ENCODE data around the gene KRT6B. TPM values are rescaled to one million over a fixed set of nuclear protein-coding genes. Genes with fewer than 3 reads are reported as not detected.

KRT6B gene
- total and polyA plus RNA-seq, 4 donors, result 0.18 TPM; not detected in 3

DNA sequence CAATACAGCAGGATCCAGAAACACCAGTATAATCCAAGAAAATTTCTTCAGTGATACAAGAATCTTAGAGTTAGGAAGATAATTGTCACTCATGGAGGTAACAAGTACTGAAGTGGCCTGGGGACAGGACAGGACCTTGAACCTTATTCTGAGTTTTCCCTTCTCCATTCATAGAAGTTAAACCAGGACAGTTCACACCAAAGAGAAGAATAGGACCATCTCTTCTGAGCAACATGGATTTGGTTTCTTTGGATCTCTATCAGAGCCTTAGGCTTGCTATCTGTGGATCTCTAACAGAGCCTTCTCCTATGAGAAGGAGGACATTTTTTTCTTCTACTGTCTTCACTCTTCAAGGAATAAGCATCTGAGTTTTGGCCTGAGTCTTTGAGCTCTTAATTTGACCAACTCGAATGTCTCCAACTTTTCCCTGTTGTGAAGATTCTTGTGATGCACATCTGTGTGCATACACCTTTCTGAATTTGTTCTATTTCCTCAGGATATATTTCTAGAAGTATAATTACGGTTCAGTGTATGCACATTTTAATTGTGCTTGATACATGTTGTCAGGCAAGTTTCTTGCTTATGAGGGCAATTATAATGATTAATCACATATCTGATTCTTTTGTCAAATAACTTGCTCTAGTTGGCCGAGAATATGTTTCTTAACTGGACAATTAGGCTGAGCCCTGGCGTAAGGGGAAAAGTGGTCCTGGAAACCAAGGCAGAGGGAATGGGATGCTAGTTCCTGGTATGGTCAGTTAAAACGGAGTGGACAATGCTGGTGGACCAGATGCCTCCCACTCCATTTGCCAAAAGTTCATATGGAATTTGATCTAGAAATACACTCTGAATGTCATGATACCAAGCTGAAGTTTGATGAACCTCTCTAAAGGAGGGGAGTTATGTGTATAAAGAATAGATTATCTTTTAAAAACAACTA lies 34.5 kb upstream of the KRT6B start:
- no peak for ATAC-seq (ENCODE audit: low FRiP score)
- intact Hi-C loops (cut with DNase I), result no loop called here
- Histone ChIP-seq H3K27me3 (ENCODE audit: control insufficient read depth in 1 of 2, insufficient read depth in 2 of 2, low read length in 1 of 2) (no peaks in the 10 kb centered on the region), H3K9me3 (ENCODE audit: control insufficient read depth, low read length) (no peaks in the 10 kb centered on the region), H3K4me3 (ENCODE audit: low read length in 2 of 2) (no peak overlapping the region), H3K36me3 (ENCODE audit: control insufficient read depth in 1 of 2, insufficient read depth in 2 of 2, low read length in 1 of 2) (no peaks in the 10 kb centered on the region), H3K27ac (ENCODE audit: low read depth in 1 of 2, low read length in 2 of 2) (no peak overlapping the region), H3K4me1 (ENCODE audit: control insufficient read depth in 1 of 2, insufficient read depth in 2 of 2, low read length in 2 of 2) (no peaks in the 10 kb centered on the region)
- no peak for DNase-seq
- 81 to 84% methylated on average over 5 of the region's 5 CpGs for WGBS, 2 donors

DNA sequence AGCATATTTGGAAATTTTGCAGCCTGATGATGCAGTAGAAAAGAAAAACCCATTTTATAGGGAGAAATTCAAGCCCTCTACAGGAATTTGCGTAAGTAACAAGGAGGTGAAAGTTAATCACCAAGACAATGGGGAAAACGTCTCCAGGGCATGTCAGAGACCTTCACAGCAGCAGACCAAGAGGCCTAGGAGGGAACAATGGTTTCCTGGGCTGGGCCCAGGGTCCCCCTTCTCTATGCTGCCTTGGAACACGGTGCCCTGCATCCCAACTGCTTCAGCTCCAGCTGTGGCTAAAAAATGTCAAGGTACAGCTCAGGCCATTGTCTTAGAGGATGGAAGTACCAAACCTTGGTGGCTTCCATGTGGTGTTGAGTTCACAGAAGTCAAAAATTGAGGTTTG lies 28.1 kb upstream of the KRT6B start:
- no peaks in the 10 kb centered on the region for H3K9me3 ChIP-seq (ENCODE audit: control insufficient read depth, low read length)
- H3K27ac ChIP-seq (ENCODE audit: low read depth in 1 of 2, low read length in 2 of 2), result no peak overlapping the region
- intact Hi-C loops (cut with DNase I), result no loop called here
- WGBS, 2 donors, result 56 to 61% methylated on average over 3 of the region's 3 CpGs
- no peaks in the 10 kb centered on the region for H3K4me1 ChIP-seq (ENCODE audit: control insufficient read depth in 1 of 2, insufficient read depth in 2 of 2, low read length in 2 of 2)
- DNase-seq (no peak), ATAC-seq (ENCODE audit: low FRiP score) (no peak)
- H3K4me3 ChIP-seq (ENCODE audit: low read length in 2 of 2), result no peak overlapping the region
- H3K27me3 ChIP-seq (ENCODE audit: control insufficient read depth in 1 of 2, insufficient read depth in 2 of 2, low read length in 1 of 2), result no peaks in the 10 kb centered on the region
- H3K36me3 ChIP-seq (ENCODE audit: control insufficient read depth in 1 of 2, insufficient read depth in 2 of 2, low read length in 1 of 2), result no peaks in the 10 kb centered on the region

DNA sequence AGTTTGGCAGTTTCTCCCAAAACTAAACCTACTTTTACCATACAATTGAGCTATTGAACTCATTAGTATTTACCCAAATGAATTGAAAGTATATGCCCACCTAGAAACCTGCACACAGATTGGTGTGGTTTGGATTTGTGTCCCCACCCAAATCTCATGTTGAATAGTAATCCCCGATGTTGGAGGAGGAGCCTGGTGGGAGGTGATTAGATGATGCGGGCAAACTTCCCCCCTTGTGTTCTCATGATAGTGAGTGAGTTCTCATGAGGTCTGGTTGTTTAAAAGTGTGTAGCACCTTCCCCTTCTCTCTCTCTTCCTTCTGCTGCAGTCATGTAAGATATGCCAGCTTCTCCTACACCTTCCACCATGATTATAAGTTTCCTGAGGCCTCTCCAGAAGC lies 25.7 kb upstream of the KRT6B start:
- H3K27me3 ChIP-seq (ENCODE audit: control insufficient read depth in 1 of 2, insufficient read depth in 2 of 2, low read length in 1 of 2), result no peaks in the 10 kb centered on the region
- intact Hi-C loops (cut with DNase I), result no loop called here
- H3K36me3 ChIP-seq (ENCODE audit: control insufficient read depth in 1 of 2, insufficient read depth in 2 of 2, low read length in 1 of 2), result no peaks in the 10 kb centered on the region
- H3K27ac ChIP-seq (ENCODE audit: low read depth in 1 of 2, low read length in 2 of 2), result no peak overlapping the region
- H3K4me1 ChIP-seq (ENCODE audit: control insufficient read depth in 1 of 2, insufficient read depth in 2 of 2, low read length in 2 of 2), result no peaks in the 10 kb centered on the region
- DNase-seq (no peak), ATAC-seq (ENCODE audit: low FRiP score) (no peak)
- 45 to 67% methylated on average over 2 of the region's 2 CpGs for WGBS, 2 donors
- no peaks in the 10 kb centered on the region for H3K9me3 ChIP-seq (ENCODE audit: control insufficient read depth, low read length)
- no peak overlapping the region for H3K4me3 ChIP-seq (ENCODE audit: low read length in 2 of 2)

DNA sequence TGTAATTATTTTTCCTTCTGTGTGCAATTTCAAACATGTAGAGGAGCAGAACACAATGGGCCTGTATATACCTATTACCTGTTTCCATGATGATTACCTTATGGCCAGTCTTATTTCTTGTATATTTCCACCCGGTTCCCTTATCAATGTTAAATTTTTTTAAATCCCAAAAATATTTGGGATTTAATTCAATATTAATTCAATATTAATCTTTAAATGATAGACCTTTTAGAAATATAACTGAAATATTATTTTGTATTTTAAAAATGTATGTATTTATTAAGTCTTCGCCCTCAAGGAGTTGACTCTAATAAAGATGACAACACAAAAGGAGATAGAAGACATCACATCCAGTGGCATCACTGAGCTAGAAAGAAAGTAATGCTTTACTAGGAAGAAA lies 22.3 kb upstream of the KRT6B start:
- H3K27me3 ChIP-seq (ENCODE audit: control insufficient read depth in 1 of 2, insufficient read depth in 2 of 2, low read length in 1 of 2), result no peaks in the 10 kb centered on the region
- no peak overlapping the region for H3K27ac ChIP-seq (ENCODE audit: low read depth in 1 of 2, low read length in 2 of 2)
- ATAC-seq (ENCODE audit: low FRiP score) (no peak), DNase-seq (no peak)
- 88% methylated on average over 2 of the region's 2 CpGs for WGBS, 2 donors
- H3K9me3 ChIP-seq (ENCODE audit: control insufficient read depth, low read length), result no peaks in the 10 kb centered on the region
- no peak overlapping the region for H3K4me3 ChIP-seq (ENCODE audit: low read length in 2 of 2)
- no peaks in the 10 kb centered on the region for H3K4me1 ChIP-seq (ENCODE audit: control insufficient read depth in 1 of 2, insufficient read depth in 2 of 2, low read length in 2 of 2)
- H3K36me3 ChIP-seq (ENCODE audit: control insufficient read depth in 1 of 2, insufficient read depth in 2 of 2, low read length in 1 of 2), result no peaks in the 10 kb centered on the region
- intact Hi-C loops (cut with DNase I), result no loop called here

DNA sequence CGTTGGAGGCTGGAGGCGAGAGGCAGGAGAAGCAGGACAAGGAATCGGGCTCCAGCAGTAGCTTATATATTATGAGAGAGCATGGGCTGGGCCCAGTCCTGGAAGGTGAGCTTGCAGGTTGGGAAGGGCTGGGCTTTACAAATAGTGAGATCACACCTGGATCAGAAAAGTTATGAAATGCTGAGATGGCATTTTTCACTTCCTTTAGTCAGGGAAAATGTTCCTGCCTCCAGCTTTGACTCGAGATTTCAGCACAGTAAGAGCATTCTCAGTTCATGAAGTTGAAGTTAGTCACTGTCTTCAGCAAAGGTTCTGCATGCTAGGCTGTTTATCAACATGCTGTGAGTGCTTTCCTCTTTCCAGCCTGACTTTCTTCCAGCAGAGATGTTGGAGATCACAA lies 21.8 kb upstream of the KRT6B start, which contains the start of gene KRT6C:
Gene KRT6C, minus strand, starts transcription at position 38 of the 400 bp plus-strand sequence. CDS start 68 bp downstream, outside the sequence.
- Histone ChIP-seq H3K27me3 (ENCODE audit: control insufficient read depth in 1 of 2, insufficient read depth in 2 of 2, low read length in 1 of 2) (no peaks in the 10 kb centered on the region), H3K4me1 (ENCODE audit: control insufficient read depth in 1 of 2, insufficient read depth in 2 of 2, low read length in 2 of 2) (no peaks in the 10 kb centered on the region), H3K4me3 (ENCODE audit: low read length in 2 of 2) (no peak within 1 kb of the TSS), H3K9me3 (ENCODE audit: control insufficient read depth, low read length) (no peaks in the 10 kb centered on the region), H3K27ac (ENCODE audit: low read depth in 1 of 2, low read length in 2 of 2) (no peak within 1 kb of the TSS), H3K36me3 (ENCODE audit: control insufficient read depth in 1 of 2, insufficient read depth in 2 of 2, low read length in 1 of 2) (no peaks in the 10 kb centered on the region)
- intact Hi-C loops (cut with DNase I), result no loop called here
- ATAC-seq (ENCODE audit: low FRiP score), result no peak
- no peak for DNase-seq
- WGBS, 2 donors, result 79 to 85% methylated on average over 4 of the region's 4 CpGs

DNA sequence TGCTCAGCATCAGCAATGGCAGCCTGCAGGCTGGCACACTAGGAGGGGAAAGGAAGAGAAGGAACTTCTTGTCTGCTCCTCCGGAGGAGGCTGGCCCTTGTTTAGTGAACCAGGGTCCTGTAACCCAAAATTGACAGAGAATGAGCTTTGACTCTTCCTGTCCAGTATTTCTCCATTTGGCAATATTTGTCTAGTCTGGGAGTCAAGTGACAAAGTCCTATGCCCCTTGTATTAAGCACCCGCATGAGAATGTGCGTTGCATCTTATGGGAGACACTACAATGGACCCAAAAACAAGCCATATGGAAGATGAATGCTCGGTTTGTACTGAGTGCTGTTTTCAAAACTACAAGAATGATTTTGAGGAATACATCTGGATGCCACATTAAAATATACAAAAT lies 17.9 kb upstream of the KRT6B start:
- H3K27ac ChIP-seq (ENCODE audit: low read depth in 1 of 2, low read length in 2 of 2), result no peak overlapping the region
- H3K4me3 ChIP-seq (ENCODE audit: low read length in 2 of 2), result no peak overlapping the region
- 66 to 82% methylated on average over 4 of the region's 4 CpGs for WGBS, 2 donors
- no peaks in the 10 kb centered on the region for H3K36me3 ChIP-seq (ENCODE audit: control insufficient read depth in 1 of 2, insufficient read depth in 2 of 2, low read length in 1 of 2)
- peaks cover 0 to 2% of the 10 kb centered on the region in 2 donors for H3K27me3 ChIP-seq (ENCODE audit: control insufficient read depth in 1 of 2, insufficient read depth in 2 of 2, low read length in 1 of 2)
- H3K4me1 ChIP-seq (ENCODE audit: control insufficient read depth in 1 of 2, insufficient read depth in 2 of 2, low read length in 2 of 2), result no peaks in the 10 kb centered on the region
- intact Hi-C loops (cut with DNase I), result no loop called here
- no peak for DNase-seq
- ATAC-seq (ENCODE audit: low FRiP score), result no peak
- H3K9me3 ChIP-seq (ENCODE audit: control insufficient read depth, low read length), result no peaks in the 10 kb centered on the region

DNA sequence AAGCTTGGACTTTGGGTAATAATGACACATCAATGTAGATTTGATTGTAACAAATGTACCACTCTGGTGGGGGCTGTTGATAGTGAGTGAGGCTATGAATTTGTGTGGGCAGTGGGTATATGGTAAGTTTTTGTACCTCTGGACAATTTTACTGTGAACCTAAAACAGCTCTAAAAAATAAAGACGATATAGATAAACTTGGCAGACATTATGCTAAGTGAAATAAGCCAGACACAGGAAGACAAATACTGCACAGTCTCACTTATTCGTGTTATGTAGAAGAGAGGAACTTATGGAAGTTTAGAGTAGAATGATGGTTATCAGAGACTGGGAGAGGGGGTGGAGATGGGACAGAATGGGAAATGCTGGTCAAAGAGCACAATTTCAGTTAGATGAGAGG lies 13.0 kb upstream of the KRT6B start:
- intact Hi-C loops (cut with DNase I), result no loop called here
- no peaks in the 10 kb centered on the region for H3K36me3 ChIP-seq (ENCODE audit: control insufficient read depth in 1 of 2, insufficient read depth in 2 of 2, low read length in 1 of 2)
- no peaks in the 10 kb centered on the region for H3K4me1 ChIP-seq (ENCODE audit: control insufficient read depth in 1 of 2, insufficient read depth in 2 of 2, low read length in 2 of 2)

DNA sequence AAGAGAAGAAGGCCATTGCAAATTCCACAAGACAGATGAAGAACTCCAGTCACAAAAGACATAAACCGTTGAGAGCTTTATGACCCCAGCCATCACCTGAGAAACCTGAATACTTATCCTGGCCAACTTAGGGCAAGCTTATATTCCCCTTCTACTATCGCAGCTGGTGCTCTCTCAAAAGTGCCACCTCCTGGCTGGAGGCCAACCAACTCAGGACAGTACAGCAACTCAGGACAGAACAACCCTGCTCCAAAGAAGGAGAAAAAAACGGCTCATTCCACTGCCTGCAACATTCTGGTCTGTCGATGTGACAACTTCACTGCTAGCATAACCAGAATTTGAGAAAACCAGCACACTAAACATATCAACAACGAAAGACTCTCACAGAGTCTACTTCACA lies 9.7 kb upstream of the KRT6B start:
- no peak overlapping the region for H3K4me3 ChIP-seq (ENCODE audit: low read length in 2 of 2)
- intact Hi-C loops (cut with DNase I), result no loop called here
- 47% methylated on average over 5 of the region's 5 CpGs for WGBS, 2 donors
- H3K27ac ChIP-seq (ENCODE audit: low read depth in 1 of 2, low read length in 2 of 2), result no peak overlapping the region
- peaks cover 0 to 1% of the 10 kb centered on the region in 2 donors for H3K27me3 ChIP-seq (ENCODE audit: control insufficient read depth in 1 of 2, insufficient read depth in 2 of 2, low read length in 1 of 2)
- no peaks in the 10 kb centered on the region for H3K9me3 ChIP-seq (ENCODE audit: control insufficient read depth, low read length)
- DNase-seq, result no peak
- H3K4me1 ChIP-seq (ENCODE audit: control insufficient read depth in 1 of 2, insufficient read depth in 2 of 2, low read length in 2 of 2), result no peaks in the 10 kb centered on the region
- no peak for ATAC-seq (ENCODE audit: low FRiP score)
- no peaks in the 10 kb centered on the region for H3K36me3 ChIP-seq (ENCODE audit: control insufficient read depth in 1 of 2, insufficient read depth in 2 of 2, low read length in 1 of 2)

More for the DNA sequence above, 13.0 kb upstream of the KRT6B start:
- H3K27me3 ChIP-seq (ENCODE audit: control insufficient read depth in 1 of 2, insufficient read depth in 2 of 2, low read length in 1 of 2), result peaks cover 0 to 2% of the 10 kb centered on the region in 2 donors
- no peak for DNase-seq
- ATAC-seq (ENCODE audit: low FRiP score), result no peak
- 2 to 5% methylated on average over 2 of the region's 2 CpGs for WGBS, 2 donors
- no peak overlapping the region for H3K27ac ChIP-seq (ENCODE audit: low read depth in 1 of 2, low read length in 2 of 2)
- H3K9me3 ChIP-seq (ENCODE audit: control insufficient read depth, low read length), result no peaks in the 10 kb centered on the region
- no peak overlapping the region for H3K4me3 ChIP-seq (ENCODE audit: low read length in 2 of 2)

DNA sequence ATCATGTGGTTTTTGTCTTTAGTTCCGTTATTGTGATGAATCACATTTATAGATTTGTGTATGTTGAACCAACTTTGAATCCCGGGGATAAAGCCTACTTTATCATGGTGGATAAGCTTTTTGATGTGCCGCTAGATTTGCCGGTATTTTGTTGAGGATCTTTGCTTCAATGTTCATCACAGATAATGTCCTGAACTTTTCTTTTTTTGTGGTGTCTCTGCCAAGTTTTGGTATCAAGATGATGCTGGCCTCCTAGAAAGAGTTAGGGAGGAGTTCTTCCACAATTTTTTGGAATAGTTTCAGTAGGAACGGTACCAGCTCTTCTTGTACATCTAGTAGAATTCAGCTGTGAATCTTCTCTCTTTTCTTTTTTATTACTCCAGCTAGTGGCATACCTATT lies 6.9 kb upstream of the KRT6B start:
- Histone ChIP-seq H3K27ac (ENCODE audit: low read depth in 1 of 2, low read length in 2 of 2) (no peak overlapping the region), H3K9me3 (ENCODE audit: control insufficient read depth, low read length) (no peaks in the 10 kb centered on the region), H3K27me3 (ENCODE audit: control insufficient read depth in 1 of 2, insufficient read depth in 2 of 2, low read length in 1 of 2) (no peaks in the 10 kb centered on the region), H3K4me3 (ENCODE audit: low read length in 2 of 2) (no peak overlapping the region), H3K4me1 (ENCODE audit: control insufficient read depth in 1 of 2, insufficient read depth in 2 of 2, low read length in 2 of 2) (no peaks in the 10 kb centered on the region), H3K36me3 (ENCODE audit: control insufficient read depth in 1 of 2, insufficient read depth in 2 of 2, low read length in 1 of 2) (no peaks in the 10 kb centered on the region)
- DNase-seq (no peak), ATAC-seq (ENCODE audit: low FRiP score) (no peak)
- WGBS, 2 donors, result 92 to 96% methylated on average over 5 of the region's 5 CpGs
- intact Hi-C loops (cut with DNase I), result no loop called here
